GM21390 (cell line): Measurements from ENCODE around the gene CD19.
"Not testable (repeated sequence)": the region's sequence is repeated elsewhere in the genome, so short reads cannot be mapped to it uniquely, and the experiment has no call there.

Experiments
- ATAC-seq: cut with Tn5 transposase; IDR thresholded peaks from one replicate; pipeline ENCODE4 v1.9.1; 2021; ENCODE audit not compliant: unreplicated experiment

The CD19 gene

GRCh38 chr16:28935924-28936783, 4.4 kb downstream of the CD19 start:
- peak; percentile 56 for ATAC-seq

- no peak for ATAC-seq
Observed at GRCh38 chr16:28936784-28937155, 5.0 kb downstream of the CD19 start.

GRCh38 chr16:28937222-28937876, 5.6 kb downstream of the CD19 start:
- ATAC-seq = no peak

- ATAC-seq = no peak
Observed at GRCh38 chr16:28938721-28939120, 7.0 kb downstream of the CD19 start.

- not testable (repeated sequence) for ATAC-seq
Observed at GRCh38 chr16:28939825-28940224, 8.1 kb downstream of the CD19 start.

GRCh38 chr16:28943281-28943680, 11.5 kb downstream of the CD19 start:
- no peak for ATAC-seq

- no peak for ATAC-seq
Observed at GRCh38 chr16:28946681-28947080, 14.9 kb downstream of the CD19 start.

GRCh38 chr16:28950648-28951409, 19.1 kb downstream of the CD19 start, which contains the start of gene NFATC2IP:
NFATC2IP (plus strand) TSS chr16:28950937; CDS start chr16:28951012, 75 bp downstream.
- peak; percentile 90 for ATAC-seq

GRCh38 chr16:28951410-28951943, 19.7 kb downstream of the CD19 start:
- no peak for ATAC-seq

GRCh38 chr16:28958216-28958615, 26.4 kb downstream of the CD19 start:
- no peak for ATAC-seq

GRCh38 chr16:28958836-28959235, 27.1 kb downstream of the CD19 start:
- ATAC-seq = no peak

GRCh38 chr16:28964072-28964471, 32.3 kb downstream of the CD19 start:
- ATAC-seq = no peak

- ATAC-seq = no peak
Observed at GRCh38 chr16:28964496-28964895, 32.7 kb downstream of the CD19 start.

- no peak for ATAC-seq
Observed at GRCh38 chr16:28967156-28967555, 35.4 kb downstream of the CD19 start.

- ATAC-seq = not testable (repeated sequence)
Observed at GRCh38 chr16:28969696-28970095, 37.9 kb downstream of the CD19 start.

- no peak for ATAC-seq
Observed at GRCh38 chr16:28974007-28974436, 42.3 kb downstream of the CD19 start.

- peak; percentile 83 for ATAC-seq
Observed at GRCh38 chr16:28974437-28975157, 42.8 kb downstream of the CD19 start, which contains the start of gene SPNS1. SPNS1 (plus strand) TSS chr16:28974778; CDS start chr16:28975152, 374 bp downstream.

- ATAC-seq = peak; percentile 20
Observed at GRCh38 chr16:28975158-28975599, 43.4 kb downstream of the CD19 start.

- ATAC-seq = no peak
Observed at GRCh38 chr16:28977703-28978662, 46.2 kb downstream of the CD19 start.
